Measurements from ENCODE around the gene DPT. TPM values are rescaled to one million over a fixed set of nuclear protein-coding genes. Genes with fewer than 3 reads are reported as not detected.

Gene DPT
- total RNA-seq, 1 experiment from 2014 or later, result not detected

Other genes with a start within 250 kb of the DPT start
- gene XCL2, start 185.2 kb downstream of the DPT start, total RNA-seq (2014; rRNA removed; shearing (Covaris generic)), result not detected in 2 replicates
- not detected in 2 replicates for gene XCL1, start 152.6 kb downstream of the DPT start, total RNA-seq (2014; rRNA removed; shearing (Covaris generic))

All from SK-MEL-5 (cell line).